Fibroblast of skin of left quadriceps (primary cell): ENCODE results near the gene SV2C.
"Not testable (repeated sequence)": the region's sequence is repeated elsewhere in the genome, so short reads cannot be mapped to it uniquely, and the experiment has no call there.

Source experiments
- DNase-seq, 2 experiments: peaks; one replicate each; pipeline ENCODE4 v3.0.0-alpha.2; 2013; ENCODE audit warnings: low read depth in 2 of 2

SV2C gene

DNA sequence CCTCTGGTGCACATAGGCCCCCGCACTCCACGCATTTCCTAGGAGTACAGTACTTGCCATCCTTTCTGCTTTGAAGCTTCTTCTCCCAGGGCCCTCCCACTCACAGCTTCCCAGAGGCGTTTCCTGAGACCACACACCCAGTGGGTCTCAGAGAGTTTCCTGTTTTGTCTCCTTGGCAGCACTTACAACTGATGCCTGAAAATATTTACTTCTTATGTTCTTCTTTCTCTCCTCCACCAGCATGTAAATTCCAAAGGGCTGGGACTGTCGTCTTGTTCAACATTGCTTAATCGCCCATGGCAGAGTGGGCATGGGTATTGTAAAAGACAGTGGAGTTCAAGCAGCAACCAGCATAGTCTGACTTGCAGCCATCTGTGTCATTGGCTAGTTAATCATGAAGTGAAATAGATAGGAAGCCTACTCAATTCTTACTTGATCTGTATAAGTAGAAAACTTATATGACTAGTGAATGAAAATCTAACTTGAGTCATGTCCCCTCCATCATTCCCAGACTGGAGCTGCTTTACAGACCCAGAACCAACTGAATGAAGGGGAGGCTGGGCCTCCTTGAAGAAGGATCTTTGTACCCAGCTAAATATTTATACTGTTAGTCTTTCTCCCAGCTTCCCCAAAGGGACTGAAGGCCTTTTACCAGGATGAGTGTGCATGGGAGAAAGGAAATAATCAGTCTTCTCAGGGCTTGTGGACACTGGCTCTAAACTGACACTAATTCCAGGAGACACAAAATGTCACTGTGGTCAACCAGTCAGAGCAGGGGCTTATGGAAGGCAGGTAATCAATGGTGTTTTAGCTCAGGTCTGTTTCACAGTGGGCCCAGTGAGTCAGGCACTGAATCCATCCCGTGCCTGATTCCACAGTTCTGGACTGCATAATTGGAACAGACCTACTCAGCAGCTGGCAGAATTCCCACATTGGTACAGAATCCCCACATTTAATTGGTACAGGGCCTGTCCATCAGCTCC is 116.4 kb downstream of the SV2C start:
- DNase-seq, result no peak

DNA sequence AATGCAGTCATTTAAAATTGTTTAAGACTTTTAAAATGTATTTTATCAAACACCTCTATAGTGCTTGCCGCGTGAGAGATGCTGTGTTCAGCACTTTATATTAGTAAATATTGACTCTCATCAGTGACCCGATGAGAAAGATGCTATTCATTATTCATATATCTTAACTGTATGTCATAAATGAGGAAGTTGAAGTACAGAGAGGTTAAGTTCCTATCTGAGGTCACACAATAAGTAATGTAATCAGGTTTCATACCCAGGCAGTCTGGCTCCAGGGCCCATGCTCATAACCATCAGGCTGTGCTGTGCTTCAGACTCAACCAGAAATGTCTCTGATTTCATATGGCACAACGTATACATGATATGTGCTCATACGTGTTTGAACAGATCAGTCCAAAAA is 119.0 kb downstream of the SV2C start:
- no peak for DNase-seq

DNA sequence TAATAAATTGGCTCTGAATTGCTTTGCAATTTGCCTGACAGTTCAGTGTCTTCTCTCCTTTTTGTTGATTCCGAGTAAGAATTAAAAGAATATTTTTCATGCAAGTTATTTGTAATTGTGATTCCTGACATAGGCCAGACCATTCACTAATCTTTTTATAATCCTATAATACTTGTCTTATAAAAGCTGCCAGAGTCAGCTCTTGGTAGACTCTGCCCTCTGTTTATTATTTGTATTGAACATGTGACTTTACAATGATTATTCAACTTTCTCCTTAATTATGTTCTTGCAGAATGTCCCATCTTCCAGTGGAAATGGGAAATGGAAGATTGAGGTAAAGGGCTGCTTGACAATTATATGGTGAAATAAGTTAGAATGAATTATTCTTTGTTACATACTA is 121.0 kb downstream of the SV2C start:
- DNase-seq, result no peak

DNA sequence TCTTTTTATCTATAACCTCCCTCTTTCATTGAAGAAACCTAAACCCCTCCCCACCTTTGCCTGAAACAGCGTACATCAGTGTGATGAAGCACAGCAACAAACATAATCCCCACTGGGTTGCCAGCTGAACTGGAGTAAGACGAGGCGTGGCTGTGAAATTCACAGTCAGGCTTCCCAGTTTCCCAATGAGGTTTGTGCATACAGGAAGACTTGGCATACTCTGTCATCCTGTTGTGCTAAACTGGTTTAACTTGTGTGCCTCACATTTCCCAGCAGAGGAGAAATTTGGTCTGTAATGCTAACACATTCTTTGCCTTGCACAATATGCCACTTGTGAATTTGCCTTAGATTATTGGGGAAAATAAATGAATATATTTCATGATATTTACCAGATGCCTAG is 121.5 kb downstream of the SV2C start:
- no peak for DNase-seq

DNA sequence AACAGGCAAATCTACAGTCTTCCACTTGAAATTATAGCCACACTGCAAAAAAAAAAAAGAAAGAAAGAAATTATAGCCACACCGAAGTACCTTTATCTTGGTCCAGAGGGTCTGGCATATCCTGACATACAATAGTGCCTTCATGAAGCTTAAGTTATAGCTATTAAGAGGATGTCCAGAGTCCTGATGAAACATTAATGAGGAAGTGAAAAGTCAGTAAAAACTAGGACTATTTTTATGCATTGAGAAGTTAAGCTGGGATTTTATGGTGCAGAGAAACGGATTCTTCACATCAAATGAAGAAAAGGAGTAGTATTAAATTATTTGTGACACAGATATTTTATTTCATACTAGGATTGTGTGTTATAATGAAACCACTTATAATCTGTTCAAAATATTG is 123.9 kb downstream of the SV2C start:
- DNase-seq, result no peak

DNA sequence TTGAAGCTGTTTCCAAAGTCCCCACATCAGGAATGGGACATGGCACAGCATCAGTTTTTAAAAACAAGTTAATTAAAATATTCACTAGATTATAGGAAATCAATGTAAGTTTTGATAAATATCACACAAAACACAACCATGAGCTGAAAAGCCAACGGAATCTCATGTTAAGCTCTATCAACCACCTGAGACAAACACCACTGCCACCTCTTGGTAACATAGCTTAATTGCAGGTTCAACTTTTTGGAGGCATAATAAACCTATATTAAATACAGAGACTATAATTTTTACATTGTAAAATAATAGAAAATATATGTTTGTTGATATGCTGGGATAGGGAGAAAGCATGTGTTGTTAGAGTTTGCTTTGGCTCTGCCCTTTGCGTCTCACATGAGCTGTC is 126.1 kb downstream of the SV2C start:
- DNase-seq, result no peak

DNA sequence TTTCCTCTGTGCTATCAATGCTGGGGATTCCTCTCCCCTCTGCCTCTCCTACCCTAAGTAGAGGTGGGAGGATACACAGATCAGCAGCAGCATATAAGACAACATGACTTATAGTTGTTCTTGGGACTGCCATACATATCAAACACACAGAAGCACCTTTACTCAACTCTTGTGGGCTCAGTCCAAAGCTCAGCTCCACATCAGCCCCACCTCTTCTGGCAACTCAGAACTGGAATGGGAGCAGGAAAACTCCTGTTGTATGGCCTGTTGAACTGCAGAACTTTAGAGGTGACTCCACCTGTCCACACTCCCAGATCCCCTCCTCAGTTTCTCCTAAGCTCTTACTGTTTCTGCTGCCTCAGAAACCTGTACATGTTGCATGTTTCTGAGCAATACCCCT is 127.8 kb downstream of the SV2C start:
- no peak for DNase-seq

DNA sequence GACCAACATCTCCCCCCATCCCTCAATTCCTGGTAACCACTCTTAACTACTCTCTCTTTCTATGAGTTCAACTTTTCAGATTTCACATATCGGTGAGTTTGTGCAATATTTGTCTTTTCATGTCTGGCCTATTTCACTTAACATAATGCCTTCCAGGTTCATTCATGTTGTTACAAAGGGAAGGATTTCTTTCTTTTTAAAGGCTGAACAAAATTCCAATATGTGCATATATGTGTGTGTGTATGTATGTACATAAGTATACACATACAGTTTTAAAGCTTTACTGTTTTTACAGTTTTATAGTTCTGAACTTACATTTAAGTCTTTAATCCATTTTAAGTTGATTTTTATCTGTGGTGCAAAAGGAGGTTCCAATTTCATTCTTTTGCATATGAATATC is 130.7 kb downstream of the SV2C start:
- DNase-seq, result no peak

DNA sequence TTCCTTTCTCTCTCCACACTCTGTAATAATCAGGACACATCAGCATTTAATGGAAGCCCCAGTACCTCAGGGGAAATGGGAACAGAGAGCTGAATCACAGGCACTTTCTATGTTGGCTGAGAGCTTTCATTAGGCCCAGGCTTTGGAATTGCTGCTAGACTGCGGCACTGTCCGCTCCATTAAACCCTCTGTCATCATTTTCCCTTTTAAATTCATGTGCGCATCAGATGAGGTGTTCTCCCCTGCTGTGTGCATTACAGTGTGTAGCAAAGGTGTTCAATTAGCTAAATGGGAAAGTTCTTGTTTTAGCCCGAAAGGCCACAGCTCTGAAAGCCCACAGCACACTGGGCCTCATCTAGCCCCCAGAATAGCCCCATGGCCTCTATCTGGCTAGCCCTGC is 133.6 kb downstream of the SV2C start:
- DNase-seq, result no peak

DNA sequence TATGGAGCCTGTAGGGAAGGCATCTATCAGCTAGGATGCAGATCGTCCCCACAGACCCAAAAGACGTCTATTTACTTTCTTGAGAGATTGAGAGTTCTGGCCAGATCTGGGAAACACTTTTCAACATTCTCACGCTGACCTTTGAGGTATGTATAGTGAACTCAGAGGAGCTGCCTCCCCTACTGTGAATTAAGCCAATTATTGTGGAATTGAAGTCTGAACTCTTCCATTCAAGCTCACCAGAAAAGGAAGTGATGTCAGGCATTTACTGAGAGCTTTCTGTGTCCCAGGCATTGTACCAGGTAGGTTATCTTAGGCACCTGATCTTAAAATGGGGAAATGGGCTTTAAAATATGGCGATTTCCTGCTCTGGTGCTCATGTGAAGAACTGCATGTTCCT is 136.5 kb downstream of the SV2C start:
- no peak for DNase-seq

DNA sequence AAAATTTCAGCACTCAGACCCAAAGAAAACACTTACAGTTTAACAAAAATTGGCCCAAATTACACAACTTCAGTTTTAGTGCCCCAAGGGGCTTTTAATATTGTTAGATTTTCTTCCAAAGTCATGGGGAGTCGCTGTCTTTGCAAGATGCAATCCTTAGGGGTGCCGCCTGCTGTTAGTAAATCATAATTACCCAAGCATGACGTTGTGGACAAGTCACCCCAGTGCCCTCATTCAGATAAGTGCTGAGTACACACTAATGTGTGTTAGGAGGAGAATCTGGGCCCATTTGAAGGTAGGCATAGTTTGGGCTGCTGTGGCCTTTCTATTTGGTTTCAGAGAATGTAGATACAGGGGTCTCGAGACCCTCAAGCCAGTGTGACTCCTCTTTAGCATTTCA is 138.1 kb downstream of the SV2C start:
- no peak for DNase-seq

DNA sequence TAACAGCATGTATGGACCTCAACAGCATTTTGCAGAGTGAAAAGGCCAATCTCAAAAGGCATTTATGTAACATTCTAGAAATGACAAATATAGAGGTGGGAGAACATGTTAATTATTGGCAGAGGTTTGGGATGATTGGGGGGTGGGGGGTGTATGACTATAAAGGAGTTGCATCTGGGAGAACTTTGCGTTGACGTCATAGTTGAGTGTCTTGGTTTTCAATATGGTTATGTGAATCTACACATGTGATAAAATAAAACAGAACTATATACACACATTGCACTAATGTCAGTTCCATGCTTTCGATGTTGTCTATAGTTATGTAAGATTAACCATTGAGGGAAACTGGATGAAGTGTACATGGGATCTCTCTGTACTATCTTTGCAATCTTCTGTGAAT is 139.1 kb downstream of the SV2C start:
- no peak for DNase-seq

DNA sequence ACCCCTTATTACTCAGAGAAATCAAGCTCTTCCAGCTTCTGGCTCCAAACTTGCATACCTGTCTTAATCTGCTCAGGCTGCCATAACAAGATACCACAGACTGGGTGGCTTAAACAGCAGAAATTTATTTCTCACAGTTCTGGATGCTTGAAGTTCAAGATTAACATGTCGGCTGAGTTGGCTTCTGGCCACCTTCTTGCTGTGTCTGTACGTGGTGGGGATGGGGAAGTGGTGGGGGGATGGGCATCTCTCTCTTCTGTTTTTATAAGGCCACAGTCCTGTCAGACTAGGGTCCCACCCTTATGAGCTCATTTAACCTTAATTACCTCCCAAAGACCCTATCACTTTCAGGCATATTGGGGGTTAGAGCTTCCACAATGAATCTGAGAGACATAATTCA is 140.5 kb downstream of the SV2C start:
- no peak for DNase-seq

DNA sequence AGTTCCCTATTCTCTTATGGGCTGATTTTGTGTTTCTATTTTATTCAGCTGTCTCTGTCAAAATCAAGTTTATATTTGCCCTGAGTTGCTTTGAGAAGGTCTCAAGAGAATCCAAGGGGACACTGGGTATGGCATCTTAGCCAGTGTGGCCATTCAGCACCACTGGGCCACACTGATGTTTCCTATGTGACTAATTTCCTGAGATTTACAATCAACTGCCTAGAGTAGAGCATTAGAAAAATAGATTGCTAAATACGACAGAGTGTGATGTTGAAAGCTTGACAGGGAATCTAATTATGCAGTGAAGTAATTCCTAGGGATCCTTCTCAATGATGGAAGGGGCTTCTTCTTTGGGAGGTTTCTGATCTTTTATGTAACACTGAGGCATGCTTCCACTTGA is 141.7 kb downstream of the SV2C start:
- DNase-seq, result no peak

DNA sequence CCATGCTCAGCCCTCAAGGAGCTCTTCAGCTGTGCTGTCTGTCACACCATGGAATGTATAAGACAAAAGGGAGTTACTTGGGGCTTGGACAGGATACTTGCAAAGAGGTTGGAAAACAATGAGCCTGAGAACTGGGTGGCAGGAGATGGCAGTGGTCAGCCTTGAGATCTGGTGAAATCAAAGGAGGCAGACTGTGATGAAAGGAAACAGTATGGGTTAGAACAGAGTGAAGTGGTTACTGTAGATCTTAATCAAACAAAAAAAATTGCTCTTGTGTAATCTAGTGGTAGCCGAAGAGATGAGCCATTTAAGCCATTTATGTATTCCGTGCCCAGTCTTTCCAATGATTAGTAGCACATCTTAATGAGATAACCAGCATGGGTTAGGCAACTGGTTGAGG is 142.2 kb downstream of the SV2C start:
- no peak for DNase-seq

DNA sequence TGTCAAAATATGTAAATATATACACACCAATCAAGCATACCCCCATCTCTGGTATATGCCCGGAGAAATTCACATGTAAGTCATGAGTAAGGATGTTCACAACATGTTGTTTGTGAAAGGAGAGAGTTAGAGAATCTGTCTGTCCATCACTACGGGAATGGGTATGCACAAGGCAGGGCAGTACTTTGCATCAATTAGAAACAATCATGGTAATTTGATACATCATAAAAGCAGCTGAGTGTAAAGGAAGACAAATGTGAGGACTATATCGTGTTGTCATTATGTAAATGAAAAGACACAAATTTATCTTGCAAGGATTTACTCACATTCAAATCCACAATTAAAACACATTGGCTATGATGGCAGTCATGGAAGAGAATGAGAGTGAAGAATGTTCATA is 146.7 kb downstream of the SV2C start:
- no peak for DNase-seq

DNA sequence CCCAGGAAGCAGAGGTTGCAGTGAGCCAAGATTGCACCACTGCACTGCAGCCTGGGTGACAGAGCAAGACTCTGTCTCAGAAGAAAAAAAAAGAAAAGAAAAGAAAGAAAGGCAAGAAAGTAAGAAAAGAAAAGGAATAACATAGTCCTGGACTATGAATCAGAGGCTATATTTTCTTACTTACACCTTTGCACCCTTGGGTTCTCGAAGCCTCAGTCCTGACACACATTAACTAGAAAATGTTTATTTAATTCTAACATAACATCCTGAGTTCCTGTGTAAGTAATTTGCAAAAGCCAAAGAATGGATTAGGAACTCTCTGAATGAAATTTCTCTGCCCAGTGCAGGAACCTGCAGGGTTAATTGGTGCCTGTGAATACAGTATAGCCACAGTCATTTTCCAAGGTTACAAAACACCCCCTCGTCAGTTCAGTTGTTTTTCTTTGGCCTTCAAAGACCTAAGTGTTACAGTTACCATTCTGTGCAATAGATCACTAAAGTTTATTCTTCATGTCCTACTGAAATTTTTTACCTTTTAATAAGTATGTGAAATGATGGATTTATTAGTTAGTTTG is 147.6 kb downstream of the SV2C start:
- no peak for DNase-seq

DNA sequence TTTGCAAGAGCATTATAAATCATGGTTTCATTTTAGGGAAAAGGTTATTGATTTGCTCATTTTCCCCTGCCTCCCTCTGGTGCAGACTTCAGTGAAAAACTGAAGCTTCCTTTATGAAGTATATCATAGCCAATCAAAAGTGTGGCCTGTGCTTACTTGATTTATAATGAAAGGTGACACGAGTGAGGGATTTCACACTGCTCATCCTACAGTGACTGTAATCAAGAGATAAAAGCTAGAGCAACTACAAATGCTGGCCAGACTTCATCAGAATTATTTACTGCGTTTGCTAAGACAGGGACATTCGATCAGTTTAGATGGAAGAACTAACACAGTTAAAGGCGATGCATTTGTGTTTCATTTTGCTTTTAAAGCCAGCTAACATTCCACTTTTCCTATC is 151.5 kb downstream of the SV2C start:
- no peak for DNase-seq

DNA sequence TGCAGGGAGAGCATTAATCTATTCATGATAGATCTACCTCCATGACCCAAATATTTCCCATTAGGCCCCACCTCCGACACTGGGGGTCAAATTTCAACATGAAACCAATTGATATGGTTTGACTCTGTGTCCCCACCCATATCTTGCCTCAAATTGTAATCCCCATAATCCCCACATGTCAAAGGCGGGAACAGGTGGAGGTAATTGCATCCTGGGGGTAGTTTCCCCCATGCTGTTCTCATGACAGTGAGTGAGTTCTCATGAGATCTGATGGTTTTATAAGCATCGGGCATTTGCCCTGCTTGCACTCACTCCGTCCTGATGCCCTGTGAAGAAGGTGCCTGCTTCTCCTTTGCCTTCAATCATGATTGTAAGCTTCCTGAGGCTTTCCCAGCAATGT is 153.5 kb downstream of the SV2C start:
- DNase-seq, result no peak

DNA sequence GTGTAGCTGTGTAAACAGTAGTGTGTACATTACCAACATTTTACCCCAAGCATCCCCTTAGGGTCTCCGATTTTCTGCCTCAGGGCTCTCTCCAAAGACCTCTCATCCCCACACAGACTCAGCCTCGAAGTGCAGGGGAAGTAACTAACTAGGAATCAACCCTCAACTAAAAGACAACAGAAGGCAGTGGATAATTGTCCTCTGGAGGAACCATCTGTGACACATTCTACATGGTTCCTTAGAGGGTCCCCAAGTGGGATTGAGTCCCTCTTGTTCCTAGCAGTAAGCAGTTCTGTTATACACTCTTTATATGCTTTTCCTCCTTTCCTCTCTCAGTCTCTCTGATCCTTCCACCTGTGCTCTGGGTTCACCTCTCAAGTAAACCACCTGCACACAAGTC is 157.2 kb downstream of the SV2C start:
- DNase-seq, result no peak

DNA sequence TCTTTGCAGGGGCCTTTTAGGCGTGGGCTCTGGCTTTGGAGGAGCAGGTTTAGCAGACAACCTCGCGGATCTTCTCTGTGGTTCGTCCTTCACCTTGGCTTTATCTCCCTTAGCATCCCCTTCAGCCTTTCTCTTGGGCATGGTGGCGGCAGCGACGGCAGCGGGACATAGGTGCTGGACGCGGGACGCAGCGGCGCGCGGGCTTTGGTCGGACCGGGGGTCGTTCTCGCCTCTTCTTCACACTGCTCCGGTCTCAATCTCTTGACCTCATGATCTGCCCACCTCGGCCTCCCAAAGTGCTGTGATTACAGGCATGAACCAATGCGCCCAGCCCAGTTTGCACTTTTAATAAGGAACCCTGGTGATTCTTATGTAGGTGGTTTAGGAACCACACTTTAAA is 159.0 kb downstream of the SV2C start:
- not testable (repeated sequence) for DNase-seq

DNA sequence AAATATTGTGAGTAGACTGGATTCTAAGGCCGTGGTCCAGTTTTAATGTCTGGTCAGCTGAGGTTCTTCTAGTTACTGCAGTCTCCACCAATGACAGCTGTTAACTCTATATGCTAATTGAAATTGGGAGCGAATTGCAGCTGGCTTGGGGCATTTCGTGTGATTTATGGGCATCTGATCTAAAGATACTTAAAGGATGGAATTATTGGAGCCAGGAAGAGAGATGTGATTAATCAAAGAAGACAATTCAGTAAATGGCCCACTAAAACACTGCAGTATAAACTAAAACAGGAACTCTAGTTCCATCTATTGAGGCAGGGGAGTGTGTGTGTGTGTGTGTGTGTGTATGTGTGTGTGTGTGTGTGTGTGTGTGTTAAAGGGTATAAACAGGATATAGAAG is 162.4 kb downstream of the SV2C start:
- no peak for DNase-seq

DNA sequence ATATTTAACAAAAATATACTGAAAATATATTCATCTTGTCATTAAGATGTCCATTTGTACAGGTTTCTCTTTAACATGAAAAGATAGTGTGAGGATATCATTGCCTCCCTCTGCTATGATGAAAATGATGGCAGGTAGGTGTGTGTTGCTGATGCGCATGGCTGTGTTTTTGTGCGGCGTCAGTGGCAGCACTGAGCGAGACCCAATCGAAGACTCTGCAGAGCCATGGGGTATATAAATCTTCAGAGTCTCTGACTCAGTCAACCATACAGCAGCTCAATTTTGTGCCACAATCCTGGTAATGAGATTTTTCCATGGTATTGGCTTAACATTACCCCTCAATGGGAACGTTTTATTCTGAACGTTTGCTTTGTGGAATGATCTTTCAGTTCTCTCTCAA is 166.4 kb downstream of the SV2C start:
- no peak for DNase-seq

DNA sequence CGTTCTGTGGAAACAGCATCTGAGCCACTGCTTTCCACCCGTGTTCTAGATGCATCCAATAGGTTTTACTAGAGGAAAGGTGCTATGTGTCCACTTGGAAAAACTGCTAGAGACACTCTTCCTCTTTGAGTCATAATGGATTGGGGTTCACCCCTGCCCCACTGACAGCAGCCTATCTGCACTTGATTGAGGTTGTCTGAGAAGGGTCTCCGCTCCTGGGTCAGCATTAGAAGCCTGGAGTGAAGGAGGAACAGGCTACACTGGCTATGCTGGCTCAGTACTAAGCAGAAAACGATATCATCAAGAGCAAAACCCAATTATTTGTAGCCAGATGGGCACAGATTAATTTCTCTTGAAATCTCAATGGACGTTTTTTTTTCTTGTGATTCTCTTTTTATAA is 167.3 kb downstream of the SV2C start:
- no peak for DNase-seq
